Measurements from ENCODE around the gene KIFC3.

GRCh38 chr16:57813466-57813865 is 11.2 kb upstream of the KIFC3 start:
- TF ChIP-seq CTCF (IDR thresholded peaks at IDR 0.05) = no peak
- no peak for TF ChIP-seq POLR2A (IDR thresholded peaks at IDR 0.05)

Data from heart left ventricle (tissue), 13 donors.